Loucy (cell line): ENCODE measurements around the gene CREB1.
"Not testable (repeated sequence)": the region's sequence is repeated elsewhere in the genome, so short reads cannot be mapped to it uniquely, and the experiment has no call there.

Experiments
- H2AFZ ChIP-seq: fragments of 200-600 bp; sonication (generic); 2 replicates; pipeline ENCODE4 v1.6.0; 2016; ENCODE audit warnings: antibody characterized with exemption, mild to moderate bottlenecking, low read length, moderate library complexity
- H3F3A ChIP-seq: fragments of 200-600 bp; 2 replicates; pipeline ENCODE4 v1.6.0; 2016; ENCODE audit warnings: antibody characterized with exemption, low read depth, mild to moderate bottlenecking
- H3K27me3 ChIP-seq: fragments of 200-600 bp; sonication (generic); 2 replicates; pipeline ENCODE4 v1.6.1; 2014; ENCODE audit warnings: low read length, mild to moderate bottlenecking; ENCODE audit not compliant: insufficient read depth, poor library complexity, severe bottlenecking
- H3K36me3 ChIP-seq: fragments of 200-600 bp; sonication (generic); 2 replicates; pipeline ENCODE4 v1.6.1; 2016; ENCODE audit warnings: low read length; ENCODE audit not compliant: insufficient read depth
- H3K4me1 ChIP-seq: fragments of 200-600 bp; sonication (generic); 2 replicates; pipeline ENCODE4 v1.5.1; 2014; ENCODE audit warnings: low read length, mild to moderate bottlenecking; ENCODE audit not compliant: insufficient read depth, poor library complexity, severe bottlenecking
- H3K4me2 ChIP-seq: fragments of 200-600 bp; sonication (generic); 2 replicates; pipeline ENCODE4 v1.6.0; 2014; ENCODE audit warnings: antibody characterized with exemption, low read length, low read depth, mild to moderate bottlenecking; ENCODE audit not compliant: poor library complexity, severe bottlenecking
- H3K4me3 ChIP-seq: fragments of 200-600 bp; sonication (generic); 2 replicates; pipeline ENCODE4 v1.5.1; 2014; ENCODE audit warnings: low read length, mild to moderate bottlenecking, mixed read lengths; ENCODE audit not compliant: poor library complexity, severe bottlenecking
- H3K79me2 ChIP-seq: fragments of 200-600 bp; sonication (generic); 2 replicates; pipeline ENCODE4 v1.6.1; 2014; ENCODE audit warnings: low read length; ENCODE audit not compliant: insufficient read depth
- H3K9ac ChIP-seq: fragments of 200-600 bp; sonication (generic); 2 replicates; pipeline ENCODE4 v1.6.0; 2014; ENCODE audit warnings: mild to moderate bottlenecking, low read depth, low read length, moderate library complexity; ENCODE audit not compliant: poor library complexity, severe bottlenecking
- H3K9me2 ChIP-seq: fragments of 200-600 bp; sonication (generic); replicated peaks from 2 replicates; pipeline ENCODE4 v1.6.1; 2016; ENCODE audit warnings: low read depth, low read length, mixed read lengths
- H3K9me3 ChIP-seq: fragments of 200-600 bp; sonication (generic); 2 replicates; pipeline ENCODE4 v1.6.1; 2014; ENCODE audit warnings: mild to moderate bottlenecking, antibody characterized with exemption, low read length, low read depth; ENCODE audit not compliant: insufficient read depth
- H4K20me1 ChIP-seq: fragments of 200-600 bp; sonication (generic); 2 replicates; pipeline ENCODE4 v1.6.0; 2014; ENCODE audit warnings: antibody characterized with exemption, low read length, mild to moderate bottlenecking; ENCODE audit not compliant: insufficient read depth, poor library complexity, severe bottlenecking
- EZH2phosphoT487 ChIP-seq: fragments of 200-600 bp; IDR thresholded peaks from 2 replicates; pipeline ENCODE4 v1.6.1; 2018; ENCODE audit warnings: antibody characterized with exemption, mild to moderate bottlenecking, moderate library complexity, borderline replicate concordance
- TF ChIP-seq, protein P1 (sequence below): fragments of 200-600 bp; sonication (generic); conservative IDR thresholded peaks from 2 replicates; pipeline ENCODE4 v1.5.1; 2014; ENCODE audit warnings: mild to moderate bottlenecking, antibody characterized with exemption, low read length

The CREB1 gene

GRCh38 chr2:207633686-207634085 lies 103.9 kb downstream of the CREB1 start:
- Histone ChIP-seq H4K20me1 (no peaks in the 10 kb centered on the region), H2AFZ (no peak overlapping the region), H3F3A (no peaks in the 10 kb centered on the region), H3K79me2 (no peaks in the 10 kb centered on the region), H3K9me3 (no peaks in the 10 kb centered on the region), H3K4me1 (peaks cover 3% of the 10 kb centered on the region), H3K4me3 (no peak overlapping the region), H3K36me3 (no peaks in the 10 kb centered on the region), H3K9ac (no peak overlapping the region), H3K9me2 (no peaks in the 10 kb centered on the region), H3K4me2 (no peak overlapping the region), H3K27me3 (no peaks in the 10 kb centered on the region)
- TF ChIP-seq, protein P1, sequence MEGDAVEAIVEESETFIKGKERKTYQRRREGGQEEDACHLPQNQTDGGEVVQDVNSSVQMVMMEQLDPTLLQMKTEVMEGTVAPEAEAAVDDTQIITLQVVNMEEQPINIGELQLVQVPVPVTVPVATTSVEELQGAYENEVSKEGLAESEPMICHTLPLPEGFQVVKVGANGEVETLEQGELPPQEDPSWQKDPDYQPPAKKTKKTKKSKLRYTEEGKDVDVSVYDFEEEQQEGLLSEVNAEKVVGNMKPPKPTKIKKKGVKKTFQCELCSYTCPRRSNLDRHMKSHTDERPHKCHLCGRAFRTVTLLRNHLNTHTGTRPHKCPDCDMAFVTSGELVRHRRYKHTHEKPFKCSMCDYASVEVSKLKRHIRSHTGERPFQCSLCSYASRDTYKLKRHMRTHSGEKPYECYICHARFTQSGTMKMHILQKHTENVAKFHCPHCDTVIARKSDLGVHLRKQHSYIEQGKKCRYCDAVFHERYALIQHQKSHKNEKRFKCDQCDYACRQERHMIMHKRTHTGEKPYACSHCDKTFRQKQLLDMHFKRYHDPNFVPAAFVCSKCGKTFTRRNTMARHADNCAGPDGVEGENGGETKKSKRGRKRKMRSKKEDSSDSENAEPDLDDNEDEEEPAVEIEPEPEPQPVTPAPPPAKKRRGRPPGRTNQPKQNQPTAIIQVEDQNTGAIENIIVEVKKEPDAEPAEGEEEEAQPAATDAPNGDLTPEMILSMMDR: no peak
- no peak for TF ChIP-seq EZH2phosphoT487

- TF ChIP-seq EZH2phosphoT487: no peak
- TF ChIP-seq, protein P1: no peak
- peaks cover 3% of the 10 kb centered on the region for H3K4me1 ChIP-seq
- no peaks in the 10 kb centered on the region for H3F3A ChIP-seq
- no peaks in the 10 kb centered on the region for H3K9me2 ChIP-seq
- H3K9me3 ChIP-seq: peaks cover 6% of the 10 kb centered on the region; the same call in 1 of the 2 replicates
- no peak overlapping the region for H2AFZ ChIP-seq
- H3K9ac ChIP-seq: no peak overlapping the region
- H3K4me2 ChIP-seq: no peak overlapping the region
- H3K4me3 ChIP-seq: no peak overlapping the region
- no peaks in the 10 kb centered on the region for H3K79me2 ChIP-seq
- H4K20me1 ChIP-seq: no peaks in the 10 kb centered on the region
- no peaks in the 10 kb centered on the region for H3K36me3 ChIP-seq
- H3K27me3 ChIP-seq: no peaks in the 10 kb centered on the region
Measured at GRCh38 chr2:207635468-207636200, 105.9 kb downstream of the CREB1 start.

GRCh38 chr2:207639288-207639687 lies 109.5 kb downstream of the CREB1 start:
- not testable (repeated sequence) for H3F3A ChIP-seq, H2AFZ ChIP-seq, H3K4me2 ChIP-seq, H3K4me3 ChIP-seq, H3K9me2 ChIP-seq, H3K4me1 ChIP-seq, H3K9me3 ChIP-seq, H3K36me3 ChIP-seq, H3K79me2 ChIP-seq, H3K9ac ChIP-seq, H4K20me1 ChIP-seq, H3K27me3 ChIP-seq

GRCh38 chr2:207640160-207640559 lies 110.4 kb downstream of the CREB1 start:
- Histone ChIP-seq H4K20me1 (no peaks in the 10 kb centered on the region), H3F3A (no peaks in the 10 kb centered on the region), H3K9ac (no peak overlapping the region), H3K36me3 (no peaks in the 10 kb centered on the region), H3K4me1 (no peaks in the 10 kb centered on the region), H3K4me2 (no peak overlapping the region), H3K27me3 (no peaks in the 10 kb centered on the region), H3K79me2 (no peaks in the 10 kb centered on the region), H3K4me3 (no peak overlapping the region), H2AFZ (no peak overlapping the region), H3K9me3 (peaks cover 9% of the 10 kb centered on the region; the same call in 1 of the 2 replicates), H3K9me2 (no peaks in the 10 kb centered on the region)
- no peak for TF ChIP-seq EZH2phosphoT487
- TF ChIP-seq, protein P1: no peak
